ENCODE results near the gene ATP5F1A.

Gene ATP5F1A

DNA sequence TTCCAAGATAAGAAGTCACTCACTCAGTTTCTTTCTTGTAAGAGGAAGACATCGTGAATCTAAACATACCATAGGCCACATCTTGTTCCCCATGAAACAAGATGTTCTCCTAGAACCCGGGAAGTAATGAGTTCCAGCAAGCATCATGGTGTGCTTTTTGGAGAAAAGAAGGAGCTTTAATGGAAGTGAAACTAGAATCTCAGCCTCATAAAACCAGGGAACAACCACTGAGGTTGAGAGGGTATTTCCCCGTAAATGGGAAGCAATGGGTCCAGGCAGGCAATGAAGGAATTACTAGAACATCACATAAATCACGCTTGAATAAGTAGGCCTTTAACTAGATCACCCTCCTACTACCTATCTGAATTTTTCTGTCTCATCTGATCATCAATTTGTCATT, 66.4 kb downstream of the ATP5F1A start:
- H3K4me1 ChIP-seq (ENCODE audit: insufficient read depth, low read length, severe bottlenecking) = peaks cover 10% of the 10 kb centered on the region
- H3F3A ChIP-seq (ENCODE audit: insufficient read depth, low read length) = no peaks in the 10 kb centered on the region
- H3K36me3 ChIP-seq (ENCODE audit: insufficient read depth, low read length) = no peaks in the 10 kb centered on the region
- no peaks in the 10 kb centered on the region for H4K20me1 ChIP-seq (ENCODE audit: insufficient read depth, low read length)
- 0 out of 2 replicates have a peak, but pooled peaks cover 3% of the 10 kb centered on the region for H3K27me3 ChIP-seq (ENCODE audit: insufficient read depth, low read length)
- no peak overlapping the region for H3K27ac ChIP-seq (ENCODE audit: low read depth, low read length, poor library complexity, severe bottlenecking)
- H3K9ac ChIP-seq (ENCODE audit: low read length) = no peak overlapping the region
- no peaks in the 10 kb centered on the region for H3K9me2 ChIP-seq (ENCODE audit: low read depth, low read length)
- H3K4me3 ChIP-seq (ENCODE audit: low read depth, low read length, poor library complexity, severe bottlenecking) = no peak overlapping the region
- H3K4me2 ChIP-seq (ENCODE audit: low read length) = no peak overlapping the region
- no peaks in the 10 kb centered on the region for H3K9me3 ChIP-seq (ENCODE audit: low read length)
- no peaks in the 10 kb centered on the region for H3K79me2 ChIP-seq (ENCODE audit: insufficient read depth, low read length)
- no peak for TF ChIP-seq EZH2 (IDR thresholded peaks at IDR 0.05; ENCODE audit: borderline replicate concordance, low read length)
- TF ChIP-seq, protein P1, sequence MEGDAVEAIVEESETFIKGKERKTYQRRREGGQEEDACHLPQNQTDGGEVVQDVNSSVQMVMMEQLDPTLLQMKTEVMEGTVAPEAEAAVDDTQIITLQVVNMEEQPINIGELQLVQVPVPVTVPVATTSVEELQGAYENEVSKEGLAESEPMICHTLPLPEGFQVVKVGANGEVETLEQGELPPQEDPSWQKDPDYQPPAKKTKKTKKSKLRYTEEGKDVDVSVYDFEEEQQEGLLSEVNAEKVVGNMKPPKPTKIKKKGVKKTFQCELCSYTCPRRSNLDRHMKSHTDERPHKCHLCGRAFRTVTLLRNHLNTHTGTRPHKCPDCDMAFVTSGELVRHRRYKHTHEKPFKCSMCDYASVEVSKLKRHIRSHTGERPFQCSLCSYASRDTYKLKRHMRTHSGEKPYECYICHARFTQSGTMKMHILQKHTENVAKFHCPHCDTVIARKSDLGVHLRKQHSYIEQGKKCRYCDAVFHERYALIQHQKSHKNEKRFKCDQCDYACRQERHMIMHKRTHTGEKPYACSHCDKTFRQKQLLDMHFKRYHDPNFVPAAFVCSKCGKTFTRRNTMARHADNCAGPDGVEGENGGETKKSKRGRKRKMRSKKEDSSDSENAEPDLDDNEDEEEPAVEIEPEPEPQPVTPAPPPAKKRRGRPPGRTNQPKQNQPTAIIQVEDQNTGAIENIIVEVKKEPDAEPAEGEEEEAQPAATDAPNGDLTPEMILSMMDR (IDR thresholded peaks at IDR 0.05; ENCODE audit: low read length) = no peak
- H2AFZ ChIP-seq (ENCODE audit: low read length) = no peak overlapping the region
